Loucy (cell line): ENCODE data around the gene BRINP3.

Source experiments
- H2AFZ ChIP-seq: fragments of 200-600 bp; sonication (generic); 2 replicates; pipeline ENCODE4 v1.6.0; 2016; ENCODE audit warnings: antibody characterized with exemption, mild to moderate bottlenecking, low read length, moderate library complexity
- H3F3A ChIP-seq: fragments of 200-600 bp; 2 replicates; pipeline ENCODE4 v1.6.0; 2016; ENCODE audit warnings: antibody characterized with exemption, low read depth, mild to moderate bottlenecking
- H3K27me3 ChIP-seq: fragments of 200-600 bp; sonication (generic); 2 replicates; pipeline ENCODE4 v1.6.1; 2014; ENCODE audit warnings: low read length, mild to moderate bottlenecking; ENCODE audit not compliant: insufficient read depth, poor library complexity, severe bottlenecking
- H3K36me3 ChIP-seq: fragments of 200-600 bp; sonication (generic); 2 replicates; pipeline ENCODE4 v1.6.1; 2016; ENCODE audit warnings: low read length; ENCODE audit not compliant: insufficient read depth
- H3K4me1 ChIP-seq: fragments of 200-600 bp; sonication (generic); 2 replicates; pipeline ENCODE4 v1.5.1; 2014; ENCODE audit warnings: low read length, mild to moderate bottlenecking; ENCODE audit not compliant: insufficient read depth, poor library complexity, severe bottlenecking
- H3K4me2 ChIP-seq: fragments of 200-600 bp; sonication (generic); 2 replicates; pipeline ENCODE4 v1.6.0; 2014; ENCODE audit warnings: antibody characterized with exemption, low read length, low read depth, mild to moderate bottlenecking; ENCODE audit not compliant: poor library complexity, severe bottlenecking
- H3K4me3 ChIP-seq: fragments of 200-600 bp; sonication (generic); 2 replicates; pipeline ENCODE4 v1.5.1; 2014; ENCODE audit warnings: low read length, mild to moderate bottlenecking, mixed read lengths; ENCODE audit not compliant: poor library complexity, severe bottlenecking
- H3K79me2 ChIP-seq: fragments of 200-600 bp; sonication (generic); 2 replicates; pipeline ENCODE4 v1.6.1; 2014; ENCODE audit warnings: low read length; ENCODE audit not compliant: insufficient read depth
- H3K9ac ChIP-seq: fragments of 200-600 bp; sonication (generic); 2 replicates; pipeline ENCODE4 v1.6.0; 2014; ENCODE audit warnings: mild to moderate bottlenecking, low read depth, low read length, moderate library complexity; ENCODE audit not compliant: poor library complexity, severe bottlenecking
- H3K9me2 ChIP-seq: fragments of 200-600 bp; sonication (generic); replicated peaks from 2 replicates; pipeline ENCODE4 v1.6.1; 2016; ENCODE audit warnings: low read depth, low read length, mixed read lengths
- H3K9me3 ChIP-seq: fragments of 200-600 bp; sonication (generic); 2 replicates; pipeline ENCODE4 v1.6.1; 2014; ENCODE audit warnings: mild to moderate bottlenecking, antibody characterized with exemption, low read length, low read depth; ENCODE audit not compliant: insufficient read depth
- H4K20me1 ChIP-seq: fragments of 200-600 bp; sonication (generic); 2 replicates; pipeline ENCODE4 v1.6.0; 2014; ENCODE audit warnings: antibody characterized with exemption, low read length, mild to moderate bottlenecking; ENCODE audit not compliant: insufficient read depth, poor library complexity, severe bottlenecking
- CTCF ChIP-seq: fragments of 200-600 bp; sonication (generic); conservative IDR thresholded peaks from 2 replicates; pipeline ENCODE4 v1.5.1; 2014; ENCODE audit warnings: mild to moderate bottlenecking, antibody characterized with exemption, low read length
- EZH2phosphoT487 ChIP-seq: fragments of 200-600 bp; IDR thresholded peaks from 2 replicates; pipeline ENCODE4 v1.6.1; 2018; ENCODE audit warnings: antibody characterized with exemption, mild to moderate bottlenecking, moderate library complexity, borderline replicate concordance

BRINP3 gene

GRCh38 chr1:190101756-190102155 lies 375.9 kb downstream of the BRINP3 start:
- Histone ChIP-seq H3K36me3 (no peaks in the 10 kb centered on the region), H3K4me3 (no peak overlapping the region), H2AFZ (no peak overlapping the region), H3K9me2 (no peaks in the 10 kb centered on the region), H3K79me2 (no peaks in the 10 kb centered on the region), H3F3A (no peaks in the 10 kb centered on the region), H3K9ac (no peak overlapping the region), H3K9me3 (no peaks in the 10 kb centered on the region), H3K4me1 (no peaks in the 10 kb centered on the region), H4K20me1 (no peaks in the 10 kb centered on the region), H3K4me2 (no peak overlapping the region), H3K27me3 (no peaks in the 10 kb centered on the region)
- TF ChIP-seq CTCF = no peak

- Histone ChIP-seq H3K9me3 (no peaks in the 10 kb centered on the region), H3K9ac (no peak overlapping the region), H2AFZ (no peak overlapping the region), H3K79me2 (no peaks in the 10 kb centered on the region), H3K27me3 (no peaks in the 10 kb centered on the region), H3K4me1 (no peaks in the 10 kb centered on the region), H3K36me3 (no peaks in the 10 kb centered on the region), H3K4me3 (no peak overlapping the region), H3K4me2 (no peak overlapping the region), H3K9me2 (no peaks in the 10 kb centered on the region), H4K20me1 (no peaks in the 10 kb centered on the region), H3F3A (no peaks in the 10 kb centered on the region)
- no peak for TF ChIP-seq CTCF
- no peak for TF ChIP-seq EZH2phosphoT487
These were observed 378.9 kb downstream of the BRINP3 start for GRCh38 chr1:190098756-190099155.

DNA sequence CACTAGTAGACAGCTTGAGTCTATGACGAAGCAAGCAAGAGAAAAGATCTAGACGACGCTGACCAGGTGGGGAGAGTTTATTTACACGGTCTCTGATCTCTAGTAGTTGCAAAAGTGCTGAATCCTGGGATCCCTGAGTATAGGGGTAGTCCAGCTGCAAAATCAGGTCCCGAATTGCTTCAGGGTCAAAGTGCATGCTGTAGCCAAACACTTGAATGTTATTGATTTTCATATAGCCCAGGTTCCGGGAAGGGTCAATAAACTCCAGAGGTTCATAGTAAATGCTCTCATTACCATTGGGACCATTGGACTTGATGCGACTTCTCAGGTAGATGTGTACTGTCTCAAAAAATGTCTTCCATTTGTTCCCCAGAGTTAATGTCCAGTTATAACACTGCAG lies 379.6 kb downstream of the BRINP3 start:
- no peaks in the 10 kb centered on the region for H3F3A ChIP-seq
- H3K9ac ChIP-seq = no peak overlapping the region
- no peaks in the 10 kb centered on the region for H3K27me3 ChIP-seq
- no peak overlapping the region for H2AFZ ChIP-seq
- H3K79me2 ChIP-seq = no peaks in the 10 kb centered on the region
- no peaks in the 10 kb centered on the region for H4K20me1 ChIP-seq
- H3K9me3 ChIP-seq = no peaks in the 10 kb centered on the region
- H3K4me2 ChIP-seq = no peak overlapping the region
- TF ChIP-seq CTCF = no peak
- no peak for TF ChIP-seq EZH2phosphoT487
- no peaks in the 10 kb centered on the region for H3K9me2 ChIP-seq
- H3K4me1 ChIP-seq = no peaks in the 10 kb centered on the region
- no peak overlapping the region for H3K4me3 ChIP-seq
- no peaks in the 10 kb centered on the region for H3K36me3 ChIP-seq
